Spleen (tissue), 7 donors: ENCODE data around the gene METTL9.

Source experiments
- CTCF ChIP-seq, 11 experiments: fragments of 200-600 bp in 7 of 11; fragments of 450-650 bp in 4 of 11; sonication (generic) in 4 of 11; IDR thresholded peaks in 8 of 11; conservative IDR thresholded peaks in 3 of 11; 1 replicate in 7 of 11; 2 replicates in 4 of 11; pipeline versions ENCODE4 v1.4.0 to v1.8.0; 2016 to 2021; ENCODE audit warnings: antibody characterized with exemption in 11 of 11, inconsistent platforms in 4 of 11, mild to moderate bottlenecking in 1 of 11
- POLR2A ChIP-seq, 3 donors: fragments of 450-650 bp; IDR thresholded peaks; one replicate each; pipeline ENCODE4 v1.5.1; 2017; ENCODE audit warnings: antibody characterized with exemption in 3 of 3, mild to moderate bottlenecking in 1 of 3
- donor health status: DM: no; HTN: no; CAD: no; lungs with moderate emphysema.
- donor health status: DM: no; HTN: no; CAD: no.
- donor health status: DM: no; HTN: no; CAD: no.

GRCh38 chr16:21684199-21684598 is 84.8 kb downstream of the METTL9 start:
- peak in 5 of 11 experiments; percentile 16 to 40 (median 33) for TF ChIP-seq CTCF (IDR thresholded peaks at IDR 0.05 in 8 of 11, conservative IDR thresholded peaks at IDR 0.05 in 3 of 11)
- TF ChIP-seq POLR2A (IDR thresholded peaks at IDR 0.05) = no peak
